ENCODE measurements around the gene CR1L. TPM values are rescaled to one million over a fixed set of nuclear protein-coding genes. Genes with fewer than 3 reads are reported as not detected.
A peak's percentile ranks its signal among the peaks of the same experiment; 100 is the strongest.
"Not testable (repeated sequence)": the region's sequence is repeated elsewhere in the genome, so short reads cannot be mapped to it uniquely, and the experiment has no call there.

Gene CR1L
- polyA plus RNA-seq (2012; ENCODE audit: insufficient read depth, insufficient read length), result not detected

DNA sequence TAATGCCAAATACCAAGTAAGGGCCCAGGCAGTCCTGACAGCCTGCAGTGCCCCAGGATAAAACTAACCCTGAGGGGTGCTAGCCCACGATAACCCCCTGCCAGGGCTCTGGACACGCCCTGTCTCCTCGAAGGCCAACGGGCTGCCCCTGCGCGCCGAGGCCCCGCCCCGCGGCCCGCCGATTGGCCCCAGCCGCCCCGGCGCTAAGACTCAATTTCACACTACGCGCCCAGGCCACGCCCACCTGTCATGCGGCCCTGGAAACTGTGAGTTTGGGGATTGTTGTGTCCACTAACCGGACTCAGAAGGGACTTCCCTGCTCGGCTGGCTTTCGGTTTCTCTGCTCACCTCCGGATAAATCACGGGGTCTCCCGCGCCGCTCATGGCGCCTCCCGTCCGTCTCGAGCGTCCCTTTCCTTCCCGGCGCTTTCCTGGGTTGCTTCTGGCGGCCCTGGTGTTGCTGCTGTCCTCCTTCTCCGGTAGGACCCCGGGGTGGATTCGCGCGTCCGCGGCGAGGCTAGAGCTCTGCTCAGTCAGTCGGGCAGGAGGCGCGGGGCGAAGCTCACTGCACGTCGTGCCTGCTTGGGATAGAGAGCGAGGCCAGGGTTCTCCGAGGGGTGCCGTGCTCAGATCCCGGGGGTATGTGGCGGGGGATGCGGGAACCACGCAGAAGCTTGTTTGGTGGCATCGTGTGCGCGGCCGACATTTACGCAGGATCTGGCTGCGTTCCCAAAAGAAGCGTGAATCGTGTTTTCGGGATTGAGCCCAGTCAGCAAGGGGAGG, at the start of gene CR1L:
Gene CR1L, plus strand, starts transcription at position 282 of the 783 bp plus-strand sequence. Its CDS starts 101 bp downstream, at position 383.
- peak within 1 kb of the TSS; percentile 41 for H3K4me3 ChIP-seq (ENCODE audit: low read length)
- DNase-seq (ENCODE audit: low read depth, low spot score), result no peak

GRCh38 chr1:207603777-207604176, 41.2 kb upstream of the CR1L start:
- DNase-seq (ENCODE audit: low read depth, low spot score), result no peak
- H3K4me3 ChIP-seq (ENCODE audit: low read length), result no peak overlapping the region

DNA sequence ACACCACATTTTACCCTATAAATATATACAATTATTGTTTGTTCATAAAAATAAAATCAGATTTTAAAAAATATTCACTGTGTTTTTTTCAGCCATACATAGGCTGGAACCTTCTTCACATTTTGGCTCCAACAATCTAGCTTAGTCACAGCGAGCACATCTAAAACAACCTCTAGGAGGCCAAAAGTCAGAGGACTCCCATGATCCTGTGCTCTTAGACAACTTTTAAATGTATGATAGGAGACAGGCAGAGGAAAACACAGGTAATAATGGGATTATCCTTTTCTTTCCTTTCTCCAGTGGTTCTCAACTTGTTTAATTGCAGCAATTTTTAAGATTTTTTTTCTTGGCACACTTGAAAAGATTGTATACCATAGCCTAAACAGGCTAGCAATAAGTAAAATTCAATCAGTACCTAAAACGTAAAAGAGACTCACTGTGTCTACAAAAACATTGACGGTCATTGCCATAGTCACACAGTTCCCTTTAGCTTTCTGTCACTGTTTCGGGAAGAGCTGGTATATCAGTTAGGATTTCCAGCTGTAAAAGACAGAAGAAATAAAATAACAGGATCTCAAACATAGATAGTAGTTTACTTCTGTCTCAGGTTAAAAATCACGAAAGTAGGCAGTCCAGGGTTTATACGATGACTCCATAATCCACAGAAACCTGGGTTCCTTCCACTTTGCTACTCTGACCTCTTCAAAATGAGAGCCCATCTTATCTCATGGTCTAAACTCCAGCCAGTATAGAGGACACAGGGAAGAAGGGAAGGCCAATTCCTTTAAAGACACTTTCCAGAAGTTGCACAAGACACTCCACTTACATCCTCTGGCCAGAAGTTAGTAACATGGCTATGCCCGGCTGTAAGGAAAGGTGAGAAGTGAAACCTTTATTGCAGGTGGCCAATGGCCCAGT, 39.2 kb upstream of the CR1L start:
- no peak overlapping the region for H3K4me3 ChIP-seq (ENCODE audit: low read length)
- DNase-seq (ENCODE audit: low read depth, low spot score), result no peak

GRCh38 chr1:207606362-207606755, 38.6 kb upstream of the CR1L start:
- no peak overlapping the region for H3K4me3 ChIP-seq (ENCODE audit: low read length)
- no peak for DNase-seq (ENCODE audit: low read depth, low spot score)

DNA sequence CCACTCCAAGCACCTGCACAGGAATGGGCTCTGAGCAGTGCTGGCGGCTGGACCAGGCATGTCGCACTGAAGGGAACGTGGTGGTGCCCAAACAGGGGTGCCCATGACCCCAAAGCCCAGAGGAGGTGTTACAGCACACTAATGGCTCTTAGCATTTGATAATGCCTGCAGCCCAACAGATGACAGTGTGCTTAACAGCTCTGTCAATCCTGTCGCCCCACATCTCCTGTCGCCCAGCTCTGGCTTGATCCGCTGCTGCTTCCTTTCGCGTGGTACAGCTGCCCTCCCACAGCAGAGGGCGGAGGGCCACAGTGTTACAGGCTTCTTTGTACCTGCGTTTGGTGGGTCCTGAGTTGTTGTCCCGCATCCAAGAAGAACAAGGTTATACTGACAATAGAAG, 32.2 kb upstream of the CR1L start:
- no peak overlapping the region for H3K4me3 ChIP-seq (ENCODE audit: low read length)
- no peak for DNase-seq (ENCODE audit: low read depth, low spot score)

DNA sequence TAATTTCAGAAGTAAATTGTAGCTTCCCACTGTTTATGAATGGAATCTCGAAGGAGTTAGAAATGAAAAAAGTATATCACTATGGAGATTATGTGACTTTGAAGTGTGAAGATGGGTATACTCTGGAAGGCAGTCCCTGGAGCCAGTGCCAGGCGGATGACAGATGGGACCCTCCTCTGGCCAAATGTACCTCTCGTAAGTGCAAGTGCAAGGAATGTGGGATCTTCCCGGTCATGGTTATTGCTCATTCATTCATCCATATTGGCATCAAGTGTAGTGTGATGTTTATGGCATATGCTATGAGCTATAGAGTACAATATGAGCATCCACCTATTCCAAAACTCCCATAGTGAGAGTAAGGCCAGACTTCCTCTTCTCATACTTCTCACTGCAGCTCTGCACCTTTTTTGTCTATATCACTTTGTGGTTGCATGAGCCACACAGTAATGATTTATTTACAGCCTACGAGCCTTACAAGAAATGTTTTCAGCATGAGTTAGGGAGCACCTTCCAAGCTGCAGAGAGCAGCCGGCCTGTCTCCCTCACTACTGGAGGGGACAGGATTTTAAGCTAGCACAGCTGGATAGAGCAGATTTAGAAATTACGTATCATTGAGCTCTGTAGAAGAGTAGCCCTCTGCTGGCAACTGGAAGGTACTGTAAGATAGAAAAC, 24.9 kb upstream of the CR1L start:
- peak; percentile 35 for DNase-seq (ENCODE audit: low read depth, low spot score)
- no peak overlapping the region for H3K4me3 ChIP-seq (ENCODE audit: low read length)

- no peak for DNase-seq (ENCODE audit: low read depth, low spot score)
- no peak overlapping the region for H3K4me3 ChIP-seq (ENCODE audit: low read length)
Observed at GRCh38 chr1:207620543-207620893, 24.4 kb upstream of the CR1L start.

DNA sequence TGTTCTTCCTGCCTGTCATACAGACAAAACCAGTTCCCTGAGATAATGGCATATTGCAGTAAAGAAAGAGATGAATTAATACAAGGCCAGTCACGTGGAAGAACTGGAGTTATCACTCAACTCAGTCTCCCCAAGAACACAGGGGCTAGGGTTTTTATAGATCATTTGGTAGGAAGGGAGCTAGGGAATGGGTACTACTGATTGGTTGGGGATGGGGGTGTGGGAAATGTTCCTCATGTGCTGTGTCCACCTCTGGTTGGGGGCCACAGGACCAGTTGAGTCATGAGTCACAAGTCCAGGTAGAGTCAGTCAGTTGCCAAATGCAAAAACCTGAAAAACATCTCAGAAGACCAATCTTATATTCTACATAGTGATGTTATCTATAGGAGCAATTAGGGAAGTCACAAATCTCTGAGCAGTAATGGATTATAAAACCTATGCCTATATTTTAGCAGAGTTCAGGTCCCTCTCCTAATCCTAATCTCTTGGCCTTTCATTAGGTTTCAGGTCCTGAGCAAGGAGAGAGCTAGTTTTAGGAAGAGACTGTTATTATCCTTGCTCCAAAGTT, 19.3 kb upstream of the CR1L start:
- not testable (repeated sequence) for H3K4me3 ChIP-seq (ENCODE audit: low read length); DNase-seq (ENCODE audit: low read depth, low spot score)

- no peak overlapping the region for H3K4me3 ChIP-seq (ENCODE audit: low read length)
- DNase-seq (ENCODE audit: low read depth, low spot score), result no peak
Observed at GRCh38 chr1:207626972-207627337, 18.0 kb upstream of the CR1L start.

- H3K4me3 ChIP-seq (ENCODE audit: low read length), result no peak overlapping the region
- DNase-seq (ENCODE audit: low read depth, low spot score), result no peak
Observed at GRCh38 chr1:207627496-207627895, 17.4 kb upstream of the CR1L start.

DNA sequence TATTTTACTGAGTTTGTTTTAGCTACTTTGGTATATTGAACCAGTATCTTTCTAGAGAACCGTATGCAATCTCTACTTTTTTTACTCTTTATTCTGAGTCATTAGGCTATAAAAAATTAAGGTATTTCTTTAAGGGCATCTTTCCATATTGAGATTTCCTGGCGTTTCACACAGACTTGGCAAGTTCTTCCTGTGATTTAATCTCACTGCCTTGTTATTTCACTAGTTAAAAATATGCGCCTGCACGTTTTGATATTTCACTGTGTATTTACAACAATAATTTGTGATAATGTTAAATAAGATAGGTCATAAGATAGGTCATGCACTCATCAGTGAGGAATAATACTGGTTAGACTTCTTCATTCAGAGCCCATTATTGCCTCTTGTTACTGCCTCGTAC, 16.2 kb upstream of the CR1L start:
- DNase-seq (ENCODE audit: low read depth, low spot score), result no peak
- no peak overlapping the region for H3K4me3 ChIP-seq (ENCODE audit: low read length)

DNA sequence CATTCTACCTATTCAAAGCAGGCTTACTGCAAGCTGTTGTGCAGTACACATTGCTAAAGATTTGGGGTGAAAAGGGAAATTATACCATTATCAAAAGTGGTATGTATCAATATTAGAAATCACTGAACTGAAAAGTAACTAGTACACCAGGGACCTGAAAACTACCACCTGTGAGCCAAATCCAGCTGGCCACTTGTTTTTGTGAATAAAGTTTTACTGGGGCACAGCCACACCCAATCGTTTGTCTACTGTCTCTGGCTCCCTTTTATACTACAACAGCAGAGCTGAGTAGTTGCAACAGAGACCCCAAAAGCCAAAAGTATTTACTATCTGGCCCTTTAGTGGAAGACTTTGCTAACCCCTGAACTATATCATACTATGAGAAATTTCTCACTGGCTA, 13.8 kb upstream of the CR1L start:
- H3K4me3 ChIP-seq (ENCODE audit: low read length), result no peak overlapping the region
- DNase-seq (ENCODE audit: low read depth, low spot score), result no peak

- DNase-seq (ENCODE audit: low read depth, low spot score), result no peak
- no peak overlapping the region for H3K4me3 ChIP-seq (ENCODE audit: low read length)
Observed at GRCh38 chr1:207633226-207633625, 11.7 kb upstream of the CR1L start.

GRCh38 chr1:207633699-207634289, 11.1 kb upstream of the CR1L start:
- H3K4me3 ChIP-seq (ENCODE audit: low read length), result not testable (repeated sequence)

GRCh38 chr1:207634293-207634692, 10.6 kb upstream of the CR1L start:
- DNase-seq (ENCODE audit: low read depth, low spot score); H3K4me3 ChIP-seq (ENCODE audit: low read length): not testable (repeated sequence)

More at GRCh38 chr1:207633699-207634289, 11.1 kb upstream of the CR1L start:
- not testable (repeated sequence) for DNase-seq (ENCODE audit: low read depth, low spot score)

DNA sequence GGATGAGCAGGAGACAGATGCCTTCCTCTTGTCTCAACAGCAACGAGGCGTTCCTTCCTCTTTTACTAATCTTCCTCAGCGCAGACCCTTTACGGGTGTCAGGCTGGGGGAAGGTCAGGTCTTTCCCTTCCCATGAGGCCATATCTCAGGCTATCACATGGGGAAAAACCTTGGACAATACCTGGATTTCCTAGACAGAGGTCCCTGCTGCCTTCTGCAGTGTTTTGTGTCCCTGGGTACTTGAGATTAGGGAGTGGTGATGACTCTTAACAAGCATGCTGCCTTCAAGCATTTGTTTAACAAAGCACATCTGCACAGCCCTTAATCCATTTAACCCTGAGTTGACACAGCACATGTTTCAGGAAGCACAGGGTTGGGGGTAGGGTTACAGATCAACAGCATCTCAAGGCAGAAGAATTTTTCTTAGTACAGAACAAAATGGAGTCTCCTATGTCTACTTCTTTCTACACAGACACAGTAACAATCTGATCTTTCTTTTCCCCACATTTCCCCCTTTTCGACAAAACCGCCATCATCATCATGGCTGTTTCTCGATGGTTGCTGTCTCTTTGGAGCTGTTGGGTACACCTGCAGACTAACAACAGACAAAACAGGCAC, 9.3 kb upstream of the CR1L start:
- H3K4me3 ChIP-seq (ENCODE audit: low read length); DNase-seq (ENCODE audit: low read depth, low spot score): not testable (repeated sequence)

- DNase-seq (ENCODE audit: low read depth, low spot score); H3K4me3 ChIP-seq (ENCODE audit: low read length): not testable (repeated sequence)
Observed at GRCh38 chr1:207638487-207639145, 6.3 kb upstream of the CR1L start.

GRCh38 chr1:207639362-207639761, 5.6 kb upstream of the CR1L start:
- not testable (repeated sequence) for H3K4me3 ChIP-seq (ENCODE audit: low read length); DNase-seq (ENCODE audit: low read depth, low spot score)

All from Jurkat, Clone E6-1 (cell line).